K562 treated with DMSO at 1 percent for 12 hours (cell line): ENCODE measurements around the gene FOXR2. TPM values are rescaled to one million over a fixed set of nuclear protein-coding genes. Genes with fewer than 3 reads are reported as not detected.

Experiments
- total RNA-seq: library from RNA; unstranded; fragments of 300-600 nt; gene quantifications from 2 replicates; pipeline ENCODE4 v1.2.3, GENCODE V29; 2022; ENCODE audit not compliant: insufficient read depth

FOXR2 gene, protein sequence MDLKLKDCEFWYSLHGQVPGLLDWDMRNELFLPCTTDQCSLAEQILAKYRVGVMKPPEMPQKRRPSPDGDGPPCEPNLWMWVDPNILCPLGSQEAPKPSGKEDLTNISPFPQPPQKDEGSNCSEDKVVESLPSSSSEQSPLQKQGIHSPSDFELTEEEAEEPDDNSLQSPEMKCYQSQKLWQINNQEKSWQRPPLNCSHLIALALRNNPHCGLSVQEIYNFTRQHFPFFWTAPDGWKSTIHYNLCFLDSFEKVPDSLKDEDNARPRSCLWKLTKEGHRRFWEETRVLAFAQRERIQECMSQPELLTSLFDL
- total RNA-seq: not detected in 2 replicates

DNA sequence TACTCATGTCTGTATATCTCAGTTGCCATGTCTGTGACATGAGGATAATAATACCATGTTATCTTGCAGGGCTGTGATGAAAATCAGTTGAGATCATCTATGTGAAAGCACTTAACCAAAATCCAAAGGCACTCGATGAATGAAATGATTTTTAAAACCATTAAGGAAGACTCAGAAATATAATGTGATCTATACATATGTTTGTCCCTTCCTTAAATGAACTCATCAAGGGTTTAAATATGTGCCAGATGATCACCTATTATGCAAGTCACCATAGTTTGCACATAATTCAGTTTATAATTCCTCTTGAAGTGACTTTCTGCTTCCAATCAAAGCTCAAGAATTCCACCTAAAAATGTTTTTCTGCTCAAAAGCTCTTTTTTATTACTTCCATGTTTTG lies at the start of gene FOXR2:
TSS of gene FOXR2 (plus strand) at position 301 of the 400 bp plus-strand sequence. CDS start 312 bp downstream, outside the sequence.

Other genes starting within 250 kb of the FOXR2 start
- 14.4 and 16.6 TPM in 2 replicates for gene MAGEH1, start 171.3 kb upstream of the FOXR2 start, total RNA-seq
- 0.64 and 1.4 TPM in 2 replicates for gene USP51, start 133.6 kb upstream of the FOXR2 start, total RNA-seq
- 5.8 and 6.1 TPM in 2 replicates for gene RRAGB, start 94.3 kb downstream of the FOXR2 start, total RNA-seq